Mesodermal cell (in vitro differentiated cells): Measurements from ENCODE around the gene NRF1.

Experiments used
- H3K27ac ChIP-seq: 2 replicates; pipeline ENCODE4 v1.7.0; 2013; ENCODE audit warnings: mild to moderate bottlenecking, low read depth, low read length, moderate library complexity; ENCODE audit not compliant: severe bottlenecking
- H3K36me3 ChIP-seq: 2 replicates; pipeline ENCODE4 v1.7.1; 2013; ENCODE audit warnings: mild to moderate bottlenecking, low read length, moderate library complexity; ENCODE audit not compliant: control insufficient read depth, insufficient read depth
- H3K4me1 ChIP-seq: one replicate; pipeline ENCODE4 v1.7.1; 2013; ENCODE audit warnings: mild to moderate bottlenecking, low read length; ENCODE audit not compliant: insufficient read depth, control insufficient read depth, poor library complexity, severe bottlenecking
- H3K4me3 ChIP-seq: 2 replicates; pipeline ENCODE4 v1.7.0; 2013; ENCODE audit warnings: low read length, control low read depth, mild to moderate bottlenecking; ENCODE audit not compliant: insufficient read depth, poor library complexity, severe bottlenecking; ENCODE audit errors: extremely low read depth
- H3K9me3 ChIP-seq: 2 replicates; pipeline ENCODE4 v1.7.1; 2013; ENCODE audit warnings: mild to moderate bottlenecking, low read length, moderate library complexity; ENCODE audit not compliant: control insufficient read depth
- WGBS, 2 experiments: methylation state at CpG; one replicate each; pipeline ENCODE4 v1.1.5; 2013; ENCODE audit warnings: missing lambda C conversion rate in 2 of 2; ENCODE audit not compliant: insufficient coverage in 2 of 2; 5-methylcytosine and 5-hydroxymethylcytosine counted together

Gene NRF1

GRCh38 chr7:129680400-129680799 is 68.9 kb downstream of the NRF1 start:
- Histone ChIP-seq H3K4me3 (no peak overlapping the region), H3K9me3 (peaks cover 7% of the 10 kb centered on the region), H3K36me3 (peaks cover 15% of the 10 kb centered on the region), H3K4me1 (no peaks in the 10 kb centered on the region), H3K27ac (no peak overlapping the region)
- no CpG with 5 or more reads among the region's 1 CpG for whole genome bisulfite sequencing, 2 experiments

GRCh38 chr7:129684777-129685176 is 73.3 kb downstream of the NRF1 start:
- Histone ChIP-seq H3K4me3 (no peak overlapping the region), H3K36me3 (peaks cover 1% of the 10 kb centered on the region), H3K27ac (no peak overlapping the region), H3K4me1 (no peaks in the 10 kb centered on the region), H3K9me3 (no peaks in the 10 kb centered on the region)
- WGBS, 2 experiments: no CpG with 5 or more reads among the region's 1 CpG

DNA sequence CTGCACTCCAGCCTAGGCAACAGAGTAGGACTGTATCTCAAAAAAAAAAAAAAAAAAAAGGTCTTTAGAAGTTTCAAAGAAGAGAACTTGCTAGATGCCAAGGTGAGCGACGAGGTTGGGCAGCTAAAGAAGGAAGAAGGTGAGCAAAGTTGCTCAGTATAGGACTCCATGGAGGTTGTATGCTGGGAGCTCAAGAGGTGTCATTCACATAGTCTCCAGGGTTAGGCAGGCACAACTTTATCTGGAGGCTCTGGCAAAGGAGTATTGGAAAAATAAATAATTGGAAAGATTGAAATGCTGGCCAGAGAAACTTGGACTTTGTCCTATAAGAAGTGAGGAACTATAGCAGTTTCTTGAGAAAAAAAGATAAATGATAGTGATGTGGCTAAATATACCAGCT is 74.5 kb downstream of the NRF1 start:
- Histone ChIP-seq H3K27ac (no peak overlapping the region), H3K36me3 (peaks cover 14% of the 10 kb centered on the region), H3K9me3 (no peaks in the 10 kb centered on the region), H3K4me1 (no peaks in the 10 kb centered on the region), H3K4me3 (no peak overlapping the region)
- 92 to 100% methylated on average over 2 of the region's 2 CpGs for WGBS, 2 experiments

DNA sequence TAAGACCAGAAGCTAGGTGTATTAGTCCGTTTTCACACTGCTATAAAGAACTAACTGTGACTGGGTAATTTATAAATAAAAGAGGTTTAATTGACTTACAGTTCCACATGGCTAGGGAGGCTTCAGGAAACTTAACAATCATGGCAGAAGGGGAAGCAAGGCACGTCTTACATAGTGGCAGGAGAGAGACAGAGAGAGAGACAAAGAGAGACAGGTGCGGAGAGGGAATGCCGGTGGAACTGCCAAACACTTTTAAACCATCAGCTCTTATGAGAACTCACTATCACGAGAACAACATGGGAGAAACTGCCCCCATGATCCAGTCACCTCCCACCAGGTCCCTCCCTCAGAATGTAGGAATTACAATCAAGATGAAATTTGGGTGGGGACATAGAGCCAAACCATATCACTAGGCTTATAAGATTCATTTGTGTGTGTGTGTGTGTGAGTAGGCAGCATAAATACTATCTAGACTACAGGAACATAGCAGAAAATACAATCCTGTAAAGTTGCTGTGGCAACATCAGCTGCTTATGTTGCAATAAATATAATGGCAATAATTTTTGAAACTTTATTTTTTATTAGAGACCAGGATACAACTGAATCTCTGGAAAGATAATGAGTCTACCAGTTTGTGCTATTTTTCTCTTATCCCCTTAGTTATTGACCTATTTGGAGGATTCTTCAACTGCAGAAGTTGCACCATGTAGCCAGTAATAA is 77.1 kb downstream of the NRF1 start:
- Histone ChIP-seq H3K4me3 (no peak overlapping the region), H3K27ac (no peak overlapping the region), H3K4me1 (no peaks in the 10 kb centered on the region), H3K36me3 (peaks cover 38% of the 10 kb centered on the region), H3K9me3 (no peaks in the 10 kb centered on the region)
- 80 to 100% methylated on average over 1 of the region's 5 CpGs for WGBS, 2 experiments

DNA sequence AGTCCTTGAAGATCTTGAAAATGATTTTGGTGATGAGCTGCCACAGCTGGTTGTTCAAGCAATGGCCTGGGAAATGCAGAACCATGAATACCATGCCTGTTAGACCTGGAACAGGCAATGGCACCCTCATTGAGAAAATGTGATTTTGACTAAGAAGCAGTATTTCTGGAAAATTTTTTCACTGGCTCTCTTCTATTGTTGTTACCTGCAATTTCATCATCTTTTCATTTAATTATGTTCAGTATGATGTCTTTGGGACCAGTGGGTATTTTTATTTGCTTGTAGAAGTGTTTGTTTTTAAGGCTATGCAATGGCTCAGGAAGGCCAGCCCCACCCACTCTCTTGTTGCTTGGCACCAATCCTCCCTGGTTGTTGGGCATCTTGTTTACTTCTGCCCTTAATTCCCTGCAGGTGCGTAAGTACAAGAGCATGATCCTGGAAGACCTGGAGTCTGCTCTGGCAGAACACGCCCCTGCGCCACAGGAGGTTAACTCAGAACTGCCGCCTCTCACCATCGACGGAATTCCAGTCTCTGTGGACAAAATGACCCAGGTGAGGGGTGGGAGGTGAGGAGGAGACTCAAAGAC is 78.6 kb downstream of the NRF1 start:
- peaks cover 47% of the 10 kb centered on the region for H3K36me3 ChIP-seq
- no peak overlapping the region for H3K27ac ChIP-seq

DNA sequence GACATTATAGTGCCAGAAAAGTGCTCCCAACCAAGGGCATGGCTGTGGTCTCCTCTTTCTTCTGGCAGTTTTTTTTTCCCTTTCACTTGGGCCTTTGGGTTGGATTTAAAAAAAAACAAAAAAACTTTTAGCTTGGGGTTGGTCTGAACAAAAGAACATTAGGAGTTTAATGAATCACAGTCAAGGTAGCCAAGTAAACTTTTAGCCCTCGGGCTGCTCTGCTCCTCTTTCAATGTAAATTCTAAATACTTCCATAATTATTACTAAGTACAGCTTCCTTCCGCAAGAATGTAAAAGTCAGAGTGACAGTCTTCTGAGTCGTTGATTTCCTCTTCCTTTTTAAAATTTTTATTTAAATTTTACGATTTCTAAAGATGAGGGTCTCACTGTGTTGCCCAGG is 79.2 kb downstream of the NRF1 start:
- WGBS, 2 experiments: 88 to 100% methylated on average over 3 to 4 of the region's 4 CpGs
- H3K9me3 ChIP-seq: no peaks in the 10 kb centered on the region
- H3K36me3 ChIP-seq: peaks cover 47% of the 10 kb centered on the region
- H3K4me3 ChIP-seq: no peak overlapping the region
- no peaks in the 10 kb centered on the region for H3K4me1 ChIP-seq
- no peak overlapping the region for H3K27ac ChIP-seq

More for the DNA sequence above, 78.6 kb downstream of the NRF1 start:
- Histone ChIP-seq H3K4me1 (no peaks in the 10 kb centered on the region), H3K9me3 (no peaks in the 10 kb centered on the region), H3K4me3 (no peak overlapping the region)
- WGBS, 2 experiments: 98 to 100% methylated on average over 5 of the region's 6 CpGs

DNA sequence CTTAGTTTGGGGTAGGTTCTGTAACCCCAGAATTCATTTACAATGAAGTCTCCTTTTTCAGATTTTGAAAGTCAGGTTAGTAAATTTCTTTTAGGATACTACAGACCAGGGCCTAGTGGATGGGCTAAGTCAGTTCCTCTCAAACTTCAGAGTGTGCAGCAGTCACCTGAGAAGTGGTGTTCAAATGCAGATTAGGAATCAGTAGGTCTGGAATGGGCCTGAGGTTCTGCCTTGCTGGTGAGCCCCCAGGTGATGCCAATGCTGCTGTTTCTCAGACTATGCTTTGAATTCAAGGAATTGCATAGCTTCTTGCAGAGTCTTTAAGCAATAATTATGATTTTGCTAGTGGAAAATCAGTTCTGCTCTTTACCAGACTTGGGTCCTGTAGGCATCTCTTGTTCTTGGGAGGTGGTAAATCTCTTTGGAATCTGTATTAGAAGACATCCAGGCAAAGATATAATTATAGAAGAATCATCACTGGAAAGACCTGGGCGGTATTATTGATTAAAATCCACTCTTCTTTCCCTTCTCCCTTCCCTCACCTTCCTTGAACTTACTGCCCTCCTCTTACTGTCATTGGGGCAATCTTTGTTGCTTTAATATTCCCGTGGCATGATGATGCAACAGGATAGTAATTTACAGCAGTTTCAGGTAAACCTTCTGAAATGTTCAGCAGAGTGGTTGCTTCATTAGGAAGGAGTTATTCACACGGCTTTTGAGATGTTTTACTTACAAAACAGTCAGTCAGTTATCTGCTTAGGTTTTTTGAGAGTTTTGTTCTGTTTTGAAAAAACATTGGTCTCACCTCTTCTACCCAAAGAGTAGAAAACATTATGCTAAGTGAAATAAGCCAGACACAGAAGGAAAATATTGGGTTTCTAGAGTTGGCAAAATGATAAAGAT is 87.2 kb downstream of the NRF1 start:
- WGBS, 2 experiments: 94% methylated on average over 2 of the region's 3 CpGs; no CpG with 5 or more reads in 1 of the 2 experiments

DNA sequence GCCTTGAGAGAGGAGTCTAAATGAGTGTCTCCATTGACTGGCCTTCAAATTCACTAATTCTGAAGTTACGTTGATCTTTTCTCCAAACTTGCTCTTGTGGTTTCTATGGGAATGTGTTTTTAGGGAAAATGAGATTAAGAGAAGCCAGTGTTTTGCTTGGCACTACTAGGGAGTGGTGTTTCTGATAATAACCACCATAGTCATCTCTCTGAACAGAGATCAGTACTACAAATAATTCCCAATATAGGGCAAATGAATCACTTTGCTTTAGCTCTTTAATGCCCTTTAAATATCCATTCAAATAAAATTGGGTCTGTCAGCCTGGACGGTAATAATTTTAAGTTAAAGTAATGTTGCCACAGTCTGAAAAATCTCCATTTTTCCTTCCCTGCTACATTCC is 90.8 kb downstream of the NRF1 start:
- peaks cover 9% of the 10 kb centered on the region for H3K36me3 ChIP-seq
- H3K27ac ChIP-seq: no peak overlapping the region
- no peaks in the 10 kb centered on the region for H3K4me1 ChIP-seq
- H3K9me3 ChIP-seq: no peaks in the 10 kb centered on the region
- 100% methylated on average over 1 to 2 of the region's 2 CpGs for WGBS, 2 experiments
- H3K4me3 ChIP-seq: no peak overlapping the region

More for the DNA sequence above, 87.2 kb downstream of the NRF1 start:
- Histone ChIP-seq H3K4me3 (no peak overlapping the region), H3K27ac (no peak overlapping the region), H3K36me3 (peaks cover 20% of the 10 kb centered on the region), H3K4me1 (no peaks in the 10 kb centered on the region), H3K9me3 (no peaks in the 10 kb centered on the region)

DNA sequence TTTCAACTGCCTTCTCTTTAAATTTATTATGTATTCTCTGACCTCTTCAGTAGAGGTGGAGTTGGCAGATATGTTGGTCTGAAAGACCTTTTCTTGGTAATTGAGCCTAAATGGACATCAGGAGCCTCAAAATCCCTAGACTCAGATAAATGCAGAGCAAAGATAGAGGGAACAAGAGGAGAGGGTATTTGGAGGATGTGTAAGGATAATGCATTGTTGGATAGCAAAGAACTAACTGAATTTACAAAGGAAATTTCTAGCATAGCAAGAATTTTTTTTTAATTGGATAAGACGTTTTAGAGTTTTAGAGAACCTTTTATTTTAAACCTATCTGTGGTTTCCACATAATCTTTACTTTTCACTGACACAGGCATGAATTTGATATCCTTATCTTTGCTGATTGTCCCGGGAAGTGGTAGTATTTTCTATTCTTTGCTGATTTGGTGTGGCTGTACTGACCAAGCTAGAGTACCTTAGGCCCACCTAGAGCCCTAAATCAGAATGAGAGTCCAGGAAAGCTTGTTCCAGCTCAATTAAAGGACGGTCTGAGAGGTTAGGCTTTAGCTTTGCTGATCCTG is 91.3 kb downstream of the NRF1 start:
- 94 to 100% methylated on average over 1 to 2 of the region's 3 CpGs for WGBS, 2 experiments
- H3K36me3 ChIP-seq: peaks cover 9% of the 10 kb centered on the region
- no peak overlapping the region for H3K4me3 ChIP-seq
- no peaks in the 10 kb centered on the region for H3K9me3 ChIP-seq
- no peaks in the 10 kb centered on the region for H3K4me1 ChIP-seq
- no peak overlapping the region for H3K27ac ChIP-seq

DNA sequence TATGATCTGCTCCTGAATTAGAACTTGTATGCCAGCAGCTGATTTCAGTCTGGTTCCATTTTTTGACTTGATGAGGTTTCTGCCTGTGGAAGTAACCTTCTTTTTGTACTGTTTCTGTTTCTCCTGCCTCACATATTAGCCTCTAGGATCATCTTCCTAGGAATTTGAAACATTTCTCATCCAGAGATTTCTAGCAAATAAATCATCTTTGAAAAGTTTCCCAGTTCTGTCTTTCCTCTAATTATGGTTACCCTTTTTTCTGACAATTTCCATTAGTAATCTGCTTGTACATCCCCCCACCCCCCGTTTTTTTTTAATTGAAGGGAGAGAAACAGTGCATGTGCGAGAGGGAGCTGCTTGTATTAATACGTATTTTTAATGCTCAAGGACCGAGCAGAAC is 92.2 kb downstream of the NRF1 start:
- Histone ChIP-seq H3K4me3 (no peak overlapping the region), H3K9me3 (no peaks in the 10 kb centered on the region), H3K36me3 (peaks cover 8% of the 10 kb centered on the region), H3K4me1 (no peaks in the 10 kb centered on the region), H3K27ac (no peak overlapping the region)
- WGBS, 2 experiments: 100% methylated on average over 2 to 3 of the region's 4 CpGs
